Measurements from ENCODE around the gene SNX9. TPM values are rescaled to one million over a fixed set of nuclear protein-coding genes. Genes with fewer than 3 reads are reported as not detected.
"Not testable (repeated sequence)": the region's sequence is repeated elsewhere in the genome, so short reads cannot be mapped to it uniquely, and the experiment has no call there.

The SNX9 gene
- total RNA-seq, 1 donor from 2014 or later = 67.3 TPM

- H3K4me3 ChIP-seq (ENCODE audit: low read depth, low read length) = no peak overlapping the region
- no peaks in the 10 kb centered on the region for H3K27me3 ChIP-seq (ENCODE audit: control insufficient read depth, insufficient read depth, low read length)
- no peak for DNase-seq (ENCODE audit: low read depth)
- no peaks in the 10 kb centered on the region for H3K36me3 ChIP-seq (ENCODE audit: control insufficient read depth, insufficient read depth, low read length)
- no peak for TF ChIP-seq CTCF (IDR thresholded peaks at IDR 0.05; ENCODE audit: insufficient read depth, low read length, poor library complexity, severe bottlenecking)
Measured at GRCh38 chr6:157966589-157966977, 143.5 kb downstream of the SNX9 start.

GRCh38 chr6:157967020-157967419 is 144.0 kb downstream of the SNX9 start:
- no peak for TF ChIP-seq CTCF (IDR thresholded peaks at IDR 0.05; ENCODE audit: insufficient read depth, low read length, poor library complexity, severe bottlenecking)
- Histone ChIP-seq H3K4me3 (ENCODE audit: low read depth, low read length) (no peak overlapping the region), H3K27me3 (ENCODE audit: control insufficient read depth, insufficient read depth, low read length) (no peaks in the 10 kb centered on the region), H3K36me3 (ENCODE audit: control insufficient read depth, insufficient read depth, low read length) (no peaks in the 10 kb centered on the region)
- DNase-seq (ENCODE audit: low read depth) = no peak

GRCh38 chr6:157967486-157967885 is 144.4 kb downstream of the SNX9 start:
- Histone ChIP-seq H3K36me3 (ENCODE audit: control insufficient read depth, insufficient read depth, low read length) (no peaks in the 10 kb centered on the region), H3K27me3 (ENCODE audit: control insufficient read depth, insufficient read depth, low read length) (no peaks in the 10 kb centered on the region), H3K4me3 (ENCODE audit: low read depth, low read length) (no peak overlapping the region)
- no peak for DNase-seq (ENCODE audit: low read depth)
- no peak for TF ChIP-seq CTCF (IDR thresholded peaks at IDR 0.05; ENCODE audit: insufficient read depth, low read length, poor library complexity, severe bottlenecking)

- H3K27me3 ChIP-seq (ENCODE audit: control insufficient read depth, insufficient read depth, low read length); DNase-seq (ENCODE audit: low read depth); H3K4me3 ChIP-seq (ENCODE audit: low read depth, low read length); H3K36me3 ChIP-seq (ENCODE audit: control insufficient read depth, insufficient read depth, low read length): not testable (repeated sequence)
Measured at GRCh38 chr6:157972177-157972576, 149.1 kb downstream of the SNX9 start.

GRCh38 chr6:157974341-157974894 is 151.4 kb downstream of the SNX9 start:
- Histone ChIP-seq H3K27me3 (ENCODE audit: control insufficient read depth, insufficient read depth, low read length) (no peaks in the 10 kb centered on the region), H3K4me3 (ENCODE audit: low read depth, low read length) (no peak overlapping the region), H3K36me3 (ENCODE audit: control insufficient read depth, insufficient read depth, low read length) (no peaks in the 10 kb centered on the region)
- DNase-seq (ENCODE audit: low read depth) = no peak
- no peak for TF ChIP-seq CTCF (IDR thresholded peaks at IDR 0.05; ENCODE audit: insufficient read depth, low read length, poor library complexity, severe bottlenecking)

- TF ChIP-seq CTCF (IDR thresholded peaks at IDR 0.05; ENCODE audit: insufficient read depth, low read length, poor library complexity, severe bottlenecking) = no peak
- H3K27me3 ChIP-seq (ENCODE audit: control insufficient read depth, insufficient read depth, low read length) = no peaks in the 10 kb centered on the region
- no peak for DNase-seq (ENCODE audit: low read depth)
- H3K36me3 ChIP-seq (ENCODE audit: control insufficient read depth, insufficient read depth, low read length) = no peaks in the 10 kb centered on the region
- no peak overlapping the region for H3K4me3 ChIP-seq (ENCODE audit: low read depth, low read length)
Measured at GRCh38 chr6:157974967-157975366, 151.9 kb downstream of the SNX9 start.
